C4-2B (cell line): ENCODE data around the gene DSN1.

Source experiments
- CTCF ChIP-seq: fragments of 450-650 bp; conservative IDR thresholded peaks from 2 replicates; pipeline ENCODE4 v1.5.1; 2017; ENCODE audit warnings: mild to moderate bottlenecking
- ZFX ChIP-seq: fragments of 450-650 bp; IDR thresholded peaks from 2 replicates; pipeline ENCODE4 v1.6.1; 2017

GRCh38 chr20:36754656-36755222 lies 18.8 kb downstream of the DSN1 start:
- TF ChIP-seq CTCF = peak; percentile 82
- no peak for TF ChIP-seq ZFX
